Inflammatory macrophage (primary cell): ENCODE results near the gene ZNF628.
"Not testable (repeated sequence)": the region's sequence is repeated elsewhere in the genome, so short reads cannot be mapped to it uniquely, and the experiment has no call there.

Experiments used
- DNase-seq, 2 donors: peaks; one replicate each; pipeline ENCODE4 v3.0.0-alpha.2; 2020 to 2022
- total RNA-seq, 18 experiments: gene quantifications; one replicate each; lab custom pipeline; 2026; ENCODE audit warnings: mixed read lengths in 6 of 18, inconsistent platforms in 2 of 18; lab: John Stamatoyannopoulos, UW

ZNF628 gene
- total RNA-seq = 0.19 to 3.6 (median 2.1) reads per million in 18 experiments

DNA sequence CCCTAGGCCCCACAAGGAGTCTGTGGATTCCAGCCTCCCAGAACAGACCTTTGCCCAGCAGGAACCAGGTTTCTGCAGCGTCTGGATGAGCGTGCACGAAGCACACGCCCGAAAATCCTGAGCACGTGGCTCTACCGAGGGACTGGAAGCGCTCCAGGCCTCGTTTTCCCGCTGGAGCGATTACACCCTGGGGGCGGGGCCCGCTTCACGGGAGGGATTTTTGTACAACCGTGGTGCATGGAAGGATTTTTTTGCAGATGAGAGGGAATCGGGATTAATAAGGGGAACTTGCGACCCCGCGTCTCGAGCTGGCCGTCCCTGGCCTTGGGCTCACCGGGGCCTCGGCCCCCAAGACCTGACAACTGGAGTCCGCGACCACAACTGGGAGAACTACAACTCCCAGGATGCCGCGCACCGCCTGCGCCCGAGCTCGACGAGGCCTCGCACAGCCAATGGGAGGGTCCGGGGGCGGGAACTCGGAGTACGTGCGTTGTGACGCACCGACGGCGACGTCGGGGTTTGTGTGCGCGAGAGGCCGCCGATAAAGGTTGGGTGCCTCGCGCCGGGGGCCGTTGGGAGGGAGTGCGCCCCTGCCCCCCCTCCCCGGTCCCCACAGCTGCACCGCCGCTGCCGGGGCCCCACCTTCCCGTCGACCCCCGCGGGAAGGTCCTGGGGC is at the start of gene ZNF628:
Gene ZNF628 (plus strand): TSS at position 518 of the 676 bp plus-strand sequence. CDS start 3,294 bp downstream, outside the sequence.
- peak; percentile 98 to 99 for DNase-seq

DNA sequence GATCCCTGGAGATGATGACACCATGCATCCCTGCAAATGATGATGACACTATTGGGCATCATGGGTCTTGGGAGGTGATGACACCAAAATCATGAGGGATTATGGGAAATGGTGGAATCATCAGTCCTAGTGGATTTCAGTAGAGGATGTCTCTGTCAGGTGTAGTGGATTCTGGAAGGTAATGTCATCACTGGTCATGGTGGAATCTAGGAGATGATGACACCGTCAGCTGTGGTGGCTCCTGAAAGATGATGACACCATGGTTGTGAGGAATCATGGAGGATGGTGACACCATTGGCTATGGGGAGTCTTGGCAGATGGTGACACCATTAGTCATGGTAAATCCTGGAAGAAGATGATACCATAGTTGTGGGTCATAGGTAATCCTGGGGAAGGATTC is 45.2 kb upstream of the ZNF628 start:
- DNase-seq = no peak

DNA sequence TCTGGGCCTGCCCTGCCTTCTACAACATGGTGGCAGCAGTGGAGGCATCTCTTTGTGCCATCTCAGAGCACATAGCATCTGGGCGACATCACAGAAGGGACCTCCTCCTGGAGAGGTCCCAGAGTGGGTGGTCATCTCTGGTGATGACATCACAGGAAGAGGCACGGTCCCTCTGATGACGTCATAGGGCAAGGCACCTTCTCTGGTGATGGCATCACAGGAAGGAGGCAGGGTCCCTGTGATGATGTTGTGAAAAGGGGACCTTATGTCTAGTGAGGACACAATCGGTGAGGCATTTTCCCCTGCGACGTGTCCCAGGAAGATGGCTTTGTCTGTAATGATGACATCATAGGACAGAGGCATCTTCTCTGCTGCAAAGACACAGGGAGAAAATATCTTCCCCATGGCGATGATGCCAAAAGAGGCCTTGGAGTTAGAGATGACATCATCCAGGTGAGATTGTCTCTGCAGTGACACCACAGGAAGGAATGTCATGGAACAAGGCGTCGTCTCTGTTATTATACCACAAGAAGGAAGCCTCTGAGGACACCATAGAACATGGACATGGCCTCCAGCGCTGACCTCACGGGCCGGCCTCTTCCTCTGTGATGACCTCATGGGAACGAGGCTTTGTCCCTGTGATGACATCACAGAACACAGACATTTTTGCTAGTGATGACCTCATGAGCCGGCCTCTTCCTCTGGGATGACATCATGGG is 44.0 kb upstream of the ZNF628 start:
- DNase-seq = no peak

DNA sequence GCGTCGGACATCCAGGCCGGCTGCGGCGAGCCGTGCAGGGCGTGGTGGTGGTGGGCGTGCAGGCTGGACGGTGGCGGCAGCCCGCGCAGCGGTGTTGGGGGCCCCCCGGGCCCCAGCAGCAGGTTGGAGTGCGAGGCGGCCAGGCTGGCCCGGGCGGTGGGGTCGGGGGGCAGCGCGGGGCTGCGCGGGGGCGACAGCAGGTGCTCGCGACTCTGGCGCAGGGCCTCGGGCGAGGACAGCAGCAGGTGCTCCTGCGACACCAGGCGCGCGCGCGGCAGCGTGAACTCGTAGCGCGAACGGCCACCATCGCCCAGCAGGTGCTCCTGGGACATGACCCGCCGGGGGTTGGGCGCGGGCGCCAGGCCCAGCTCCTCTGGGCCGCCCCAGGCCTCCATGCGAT is 43.1 kb upstream of the ZNF628 start:
- no peak for DNase-seq

DNA sequence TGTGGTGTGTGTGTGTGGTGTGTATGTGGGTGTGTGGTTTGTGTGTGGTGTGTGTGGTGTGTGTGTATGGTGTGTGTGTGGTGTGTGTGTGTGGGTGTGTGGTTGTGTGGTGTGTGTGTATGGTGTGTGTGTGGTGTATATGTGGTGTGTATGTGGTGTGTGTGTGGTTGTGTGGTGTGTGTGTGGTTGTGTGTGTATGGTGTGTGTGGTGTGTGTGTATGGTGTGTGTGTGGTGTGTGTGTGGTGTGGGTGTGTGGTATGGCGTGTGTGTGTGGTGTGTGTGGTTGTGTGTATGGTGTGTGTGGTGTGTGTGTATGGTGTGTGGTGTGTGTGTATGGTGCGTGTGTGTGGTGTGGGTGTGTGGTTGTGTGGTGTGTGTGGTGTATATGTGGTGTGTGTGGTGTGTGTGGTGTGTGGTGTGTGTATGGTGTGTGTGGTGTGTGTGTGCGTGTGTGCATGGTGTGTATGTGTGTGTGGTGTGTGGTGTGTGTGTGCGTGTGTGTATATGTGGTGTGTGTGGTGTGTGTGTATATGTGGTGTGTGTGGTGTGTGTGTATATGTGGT is 42.0 kb upstream of the ZNF628 start:
- DNase-seq = no peak

DNA sequence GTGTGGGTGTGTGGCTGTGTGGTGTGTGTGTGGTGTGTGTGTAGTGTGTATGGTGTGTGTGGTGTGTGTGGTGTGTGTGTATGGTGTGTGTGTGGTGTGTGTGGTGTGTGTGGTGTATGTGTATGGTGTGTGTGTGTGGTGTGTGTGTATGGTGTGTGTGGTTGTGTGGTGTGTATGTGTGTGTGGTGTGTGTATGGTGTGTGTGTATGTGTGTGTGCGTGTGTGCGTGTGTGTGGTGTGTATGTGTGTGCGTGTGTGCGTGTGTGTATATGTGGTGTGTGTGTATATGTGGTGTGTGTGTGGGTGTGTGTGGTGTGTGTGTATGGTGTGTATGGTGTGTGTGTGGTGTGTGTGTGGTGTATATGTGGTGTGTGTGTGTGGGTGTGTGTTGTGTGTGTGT is 41.4 kb upstream of the ZNF628 start:
- DNase-seq = no peak

DNA sequence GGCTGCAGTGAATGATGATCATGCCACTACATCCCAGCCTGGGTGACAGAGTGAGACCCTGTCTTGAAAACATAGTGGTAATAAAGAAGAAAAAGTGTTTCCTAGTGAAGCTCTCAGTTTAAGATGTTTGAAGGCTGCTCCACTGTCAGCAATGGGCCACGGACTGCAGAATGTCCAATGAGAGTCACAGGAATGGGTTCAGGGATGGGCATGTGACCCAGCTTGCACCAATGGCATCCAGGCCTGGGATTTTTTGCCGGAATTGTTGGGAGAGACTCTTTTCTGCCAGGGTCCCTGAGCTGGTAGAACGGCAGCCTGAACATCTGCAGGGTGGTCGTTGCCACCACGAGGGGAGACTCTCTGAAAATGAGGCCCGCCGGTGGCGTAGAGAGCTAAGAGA is 39.6 kb upstream of the ZNF628 start:
- no peak for DNase-seq

DNA sequence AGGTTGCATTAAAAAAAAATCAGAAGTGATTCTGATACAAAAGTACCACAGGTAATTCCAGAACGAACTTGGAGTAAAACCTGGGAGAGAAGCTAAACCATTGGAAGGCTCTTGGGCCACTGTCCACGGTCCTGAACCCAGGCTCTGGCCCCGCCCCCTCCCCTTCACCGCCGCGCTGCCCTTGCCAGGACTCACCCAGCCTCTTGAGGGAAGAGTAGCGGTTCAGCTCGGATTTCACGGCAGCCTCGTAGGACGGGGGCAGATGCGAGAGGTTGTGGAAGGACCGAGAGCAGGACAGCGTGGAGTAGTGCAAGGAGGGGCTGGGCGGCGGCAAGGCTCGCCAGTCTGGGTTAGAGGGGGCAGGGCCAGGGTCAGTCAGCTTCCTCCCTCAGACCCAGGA is 39.0 kb upstream of the ZNF628 start:
- DNase-seq = peak; percentile 47

DNA sequence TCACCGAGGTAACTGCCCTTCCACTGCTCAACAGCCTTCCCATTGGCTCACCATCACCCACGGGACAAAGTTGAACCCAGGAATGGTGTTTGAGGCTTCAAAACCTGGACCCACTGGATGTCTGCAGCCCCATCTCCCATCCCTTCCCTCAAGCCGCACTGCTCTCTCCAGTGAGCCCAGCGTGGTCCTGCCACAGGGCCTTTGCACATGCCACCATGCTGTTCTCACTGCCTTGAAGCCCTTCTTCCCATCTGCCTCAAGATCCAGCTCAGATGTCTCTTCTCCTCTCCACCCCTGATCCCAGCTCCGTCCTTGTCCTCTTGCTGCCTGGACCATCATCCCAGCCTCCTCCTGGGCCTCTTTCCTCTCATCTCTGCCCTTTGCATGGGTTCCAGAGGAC is 37.4 kb upstream of the ZNF628 start:
- no peak for DNase-seq

DNA sequence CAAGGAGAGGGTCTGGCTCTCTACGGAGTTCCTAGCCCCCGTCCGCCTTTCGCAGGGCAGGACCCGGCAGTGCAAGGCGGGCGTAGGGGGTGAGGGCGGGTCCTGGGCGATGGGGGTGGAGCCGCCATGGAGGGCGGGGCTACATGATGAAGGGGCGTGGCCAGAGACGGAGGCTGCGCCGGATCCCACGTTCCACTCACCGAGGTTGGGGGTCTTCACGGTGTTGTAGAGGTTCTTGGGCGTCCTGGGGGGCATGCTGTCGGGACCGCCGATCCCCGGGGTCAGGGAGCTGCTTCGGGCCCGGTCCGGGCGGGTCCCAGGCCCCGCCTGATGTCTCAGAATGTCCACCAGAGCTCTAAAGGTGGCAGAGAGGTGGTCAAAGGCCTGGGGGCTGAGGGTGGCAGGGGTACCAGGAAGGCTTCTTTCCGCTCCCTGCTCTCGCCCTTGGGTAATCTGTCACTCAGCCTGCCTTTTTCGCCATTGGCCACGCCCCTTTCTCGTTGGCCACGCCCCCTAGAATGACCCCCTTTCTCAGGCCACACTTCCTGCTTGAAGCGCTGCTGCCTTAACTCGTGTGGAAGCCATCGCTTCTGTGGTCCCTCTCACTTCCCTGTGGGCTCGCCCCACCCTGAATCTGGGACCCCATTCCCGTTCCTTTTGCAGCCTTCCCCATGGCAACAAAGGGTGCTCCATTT is 35.9 kb upstream of the ZNF628 start:
- DNase-seq = no peak

DNA sequence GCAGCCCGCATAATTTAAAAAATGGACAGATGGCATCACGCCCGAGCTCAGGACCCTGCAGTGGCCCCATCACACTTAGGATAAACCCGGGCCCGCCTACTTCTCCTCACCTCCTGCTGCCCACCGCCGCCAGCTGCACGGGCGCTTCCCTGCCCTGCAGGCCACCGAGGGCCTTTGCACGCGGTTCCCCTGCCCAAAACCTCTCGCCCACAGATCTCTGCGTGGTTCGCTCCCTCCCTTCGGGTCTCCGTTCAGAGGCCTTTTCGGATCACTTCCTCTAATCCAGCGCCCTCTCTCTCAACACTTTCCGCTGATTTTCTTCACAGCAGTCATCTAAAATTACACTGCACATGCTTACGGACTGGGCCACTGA is 35.1 kb upstream of the ZNF628 start:
- DNase-seq = peak; percentile 51 to 53

DNA sequence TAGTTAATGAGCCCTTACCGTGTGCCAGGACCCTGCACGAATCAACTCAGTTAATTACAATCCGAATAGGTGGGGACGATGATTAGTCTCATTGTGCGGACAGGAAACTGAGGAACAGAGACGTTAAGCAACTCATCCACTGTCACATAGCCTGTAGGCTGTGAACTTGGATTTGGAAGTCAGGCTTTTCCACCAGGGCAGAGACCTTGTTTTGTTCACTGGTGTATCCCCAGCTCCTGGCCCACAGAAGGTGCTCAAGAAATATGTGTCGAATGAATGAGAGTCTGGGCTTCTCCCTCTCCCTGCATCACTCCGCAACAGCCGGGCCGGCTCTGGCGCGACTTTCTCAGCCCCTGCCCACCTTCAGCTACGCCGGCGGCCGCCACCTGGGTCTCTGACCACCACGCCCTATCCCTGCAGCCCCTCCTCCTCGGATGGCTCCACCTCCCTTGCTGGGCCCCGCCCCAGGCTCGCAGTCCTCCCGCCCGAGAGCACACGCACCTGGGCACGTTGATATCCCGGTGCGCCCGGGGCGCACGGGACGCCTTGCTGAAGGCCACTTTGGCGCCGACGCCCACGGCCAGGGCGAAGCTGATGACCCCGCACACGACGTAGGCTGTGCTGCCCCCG is 34.6 kb upstream of the ZNF628 start:
- DNase-seq = no peak

DNA sequence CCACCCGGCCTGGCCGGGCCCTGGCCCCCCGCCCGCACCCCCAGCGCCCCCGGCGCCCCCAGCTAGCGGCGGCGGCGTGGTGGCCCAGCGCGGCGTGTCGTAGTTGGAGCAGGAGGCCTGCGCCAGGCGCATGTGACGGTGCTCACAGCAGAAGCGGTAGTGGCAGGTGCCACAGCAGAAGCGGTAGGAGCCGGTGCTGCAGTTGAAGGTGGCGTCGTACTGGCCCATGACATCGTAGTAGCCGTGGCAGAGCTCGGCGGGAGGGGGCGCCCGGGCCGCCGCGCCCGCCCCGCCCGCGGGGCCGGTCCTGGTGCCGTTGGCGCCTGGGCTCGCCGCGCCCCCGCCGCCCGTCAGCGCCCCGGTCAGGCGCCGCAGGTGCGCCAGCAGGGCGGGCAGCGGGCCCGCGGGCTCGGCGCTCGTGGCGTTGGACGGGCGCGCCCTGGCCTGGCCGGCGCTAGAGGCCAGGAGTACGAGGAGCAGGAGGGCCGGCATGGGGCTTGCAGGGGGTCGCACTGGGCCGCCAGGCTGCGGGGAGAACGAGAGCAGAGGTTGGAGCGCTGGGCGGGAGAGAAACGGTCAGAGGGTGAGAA is 34.0 kb upstream of the ZNF628 start:
- no peak for DNase-seq

DNA sequence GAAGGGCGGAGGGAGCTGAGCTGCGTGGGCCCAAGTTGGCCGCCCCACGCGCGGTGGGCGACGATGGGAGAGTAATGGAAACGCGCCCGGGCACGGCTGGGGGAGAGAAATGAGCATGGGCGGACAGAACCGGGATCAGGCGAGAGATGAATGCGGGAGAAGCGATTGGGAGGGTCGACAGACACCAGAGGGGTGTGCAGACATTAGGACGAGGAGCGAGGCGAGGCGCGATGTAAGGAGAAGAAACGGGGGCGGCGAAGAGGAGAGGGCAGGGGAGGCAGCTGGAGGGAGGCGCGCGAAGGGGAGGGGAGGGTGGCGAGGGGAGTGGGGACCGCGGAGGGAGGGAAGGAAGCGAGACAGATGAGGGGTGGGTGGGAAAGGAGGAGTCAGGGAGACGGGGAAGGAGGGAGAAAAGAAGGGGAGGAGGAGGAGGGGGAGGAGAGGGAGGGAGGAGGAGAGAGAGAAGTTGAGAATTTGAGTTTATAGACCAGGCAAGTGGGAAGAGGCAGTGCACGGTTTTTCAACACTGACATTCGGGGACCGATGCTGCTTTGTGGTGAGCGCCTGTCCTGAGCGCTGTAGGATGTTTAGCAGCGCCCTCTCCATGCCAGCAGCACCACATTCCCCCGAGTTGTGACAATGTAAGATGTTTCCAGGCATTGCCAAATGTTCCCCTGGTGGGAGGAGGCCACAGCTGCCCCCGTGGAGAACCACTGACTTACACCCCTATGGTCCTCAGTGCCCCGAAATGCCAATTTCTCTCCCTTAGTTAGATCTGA is 33.2 kb upstream of the ZNF628 start, which contains the start of gene SHISA7:
Gene SHISA7 (minus strand): TSS at position 256 of the 779 bp plus-strand sequence. CDS start 437 bp downstream, outside the sequence.
- no peak for DNase-seq

DNA sequence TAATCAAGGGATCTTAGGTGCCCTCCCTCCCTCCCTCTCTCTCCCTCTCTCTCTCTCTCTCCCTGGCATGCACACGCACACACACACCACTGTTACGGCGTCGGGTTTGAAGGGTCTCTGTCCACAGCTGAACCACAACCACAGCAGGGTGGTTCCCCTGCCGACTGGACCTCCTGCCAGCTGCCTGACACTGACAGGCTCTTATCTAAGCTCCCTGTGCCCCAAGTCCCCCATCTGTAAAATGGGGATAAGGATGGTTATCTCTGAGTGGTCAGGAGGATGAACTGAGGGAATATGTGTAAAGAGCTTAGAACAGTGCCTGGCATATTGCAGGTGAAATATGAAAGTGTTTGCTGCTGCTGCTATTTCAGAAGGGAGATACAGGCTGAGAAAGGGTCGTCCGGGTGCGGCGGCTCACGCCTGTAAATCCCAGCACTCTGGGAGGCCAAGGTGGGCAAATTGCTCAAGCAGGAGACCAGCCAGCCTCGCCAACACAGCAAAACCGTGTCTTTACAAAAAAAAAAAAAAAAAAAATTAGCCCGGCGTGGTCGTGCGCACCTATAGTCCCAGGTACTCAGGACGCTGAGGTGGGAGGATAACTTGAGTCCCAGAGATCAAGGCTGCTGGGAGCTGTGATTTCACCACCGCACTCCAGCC is 32.5 kb upstream of the ZNF628 start:
- DNase-seq = no peak

DNA sequence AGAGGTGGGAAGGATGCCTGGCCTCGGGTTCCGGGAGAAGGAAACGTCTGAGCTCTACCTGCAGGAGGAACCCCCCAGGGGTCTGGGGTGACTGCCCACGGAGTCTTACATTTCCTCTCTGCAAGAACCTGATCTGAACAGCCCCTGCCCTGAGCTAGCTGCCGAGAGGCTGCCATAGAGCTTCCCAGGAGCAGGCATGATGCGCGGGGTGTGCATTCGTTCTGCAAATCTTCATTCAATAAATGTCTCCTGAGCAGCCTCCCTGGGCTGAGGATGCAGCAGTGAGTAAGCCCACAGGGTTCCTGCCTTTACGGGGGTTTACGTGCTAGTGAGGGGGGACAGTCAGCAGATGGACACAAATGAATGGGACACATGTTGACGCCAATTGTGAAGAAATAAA is 31.8 kb upstream of the ZNF628 start:
- DNase-seq = no peak

DNA sequence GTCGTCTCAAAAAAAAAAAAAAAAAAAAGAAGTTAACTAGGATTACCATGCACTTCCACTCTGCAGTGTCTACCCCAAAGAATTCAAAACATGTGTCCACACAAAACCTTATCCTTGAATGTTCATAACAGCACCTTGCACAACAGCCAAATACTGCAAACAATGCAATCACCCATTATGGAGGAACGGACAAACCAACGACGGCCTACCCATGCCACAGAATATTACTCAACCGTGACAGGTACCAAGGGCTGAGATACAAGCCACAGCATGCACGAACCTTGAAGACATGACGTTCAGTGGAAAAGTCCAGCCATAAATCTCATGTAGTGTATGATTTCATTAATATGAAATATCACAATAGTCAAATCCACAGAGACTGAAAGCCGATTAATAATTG is 30.4 kb upstream of the ZNF628 start:
- no peak for DNase-seq

DNA sequence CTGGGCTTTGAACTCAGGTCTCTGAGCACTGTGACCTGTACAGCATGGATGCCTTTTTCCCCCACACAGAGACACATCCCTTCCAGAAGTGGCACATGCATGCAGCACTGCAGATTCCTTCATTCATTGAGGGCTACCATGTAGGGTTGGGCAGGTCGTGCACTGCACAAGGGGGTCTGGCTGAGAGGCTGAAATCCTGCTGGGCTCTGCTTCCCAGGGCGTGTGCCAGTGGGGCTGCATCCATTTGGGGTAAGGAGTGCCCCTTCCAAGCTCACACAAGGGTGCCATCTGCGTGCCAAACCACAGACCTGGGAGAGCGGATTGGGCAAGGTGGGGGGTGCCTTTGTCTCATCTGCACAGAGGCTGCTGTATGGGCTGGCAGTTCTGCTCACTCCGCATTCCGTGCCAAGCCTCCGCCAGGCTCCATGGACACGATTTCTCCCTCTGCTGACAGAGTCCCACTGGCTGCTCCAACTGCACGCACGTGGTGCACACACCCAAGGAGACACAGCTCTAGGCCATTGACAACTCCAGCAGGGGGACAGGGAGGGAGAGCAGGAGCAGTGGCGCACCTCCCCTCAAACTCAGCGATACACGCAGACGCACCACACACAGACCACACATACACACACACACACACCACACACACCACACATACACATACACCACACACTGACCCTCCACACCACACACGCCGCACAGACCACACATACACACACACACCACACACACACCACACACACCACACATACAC is 28.8 kb upstream of the ZNF628 start:
- no peak for DNase-seq

DNA sequence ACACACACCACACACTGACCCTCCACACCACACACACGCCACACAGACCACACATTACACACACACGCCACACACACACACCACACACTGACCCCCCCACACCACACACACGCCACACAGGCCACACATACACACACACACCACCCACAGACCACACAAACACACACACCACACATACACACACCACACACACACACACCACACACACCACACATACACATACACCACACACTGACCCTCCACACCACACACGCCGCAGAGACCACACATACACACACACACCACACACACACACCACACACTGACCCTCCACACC is 28.3 kb upstream of the ZNF628 start:
- not testable (repeated sequence) for DNase-seq

DNA sequence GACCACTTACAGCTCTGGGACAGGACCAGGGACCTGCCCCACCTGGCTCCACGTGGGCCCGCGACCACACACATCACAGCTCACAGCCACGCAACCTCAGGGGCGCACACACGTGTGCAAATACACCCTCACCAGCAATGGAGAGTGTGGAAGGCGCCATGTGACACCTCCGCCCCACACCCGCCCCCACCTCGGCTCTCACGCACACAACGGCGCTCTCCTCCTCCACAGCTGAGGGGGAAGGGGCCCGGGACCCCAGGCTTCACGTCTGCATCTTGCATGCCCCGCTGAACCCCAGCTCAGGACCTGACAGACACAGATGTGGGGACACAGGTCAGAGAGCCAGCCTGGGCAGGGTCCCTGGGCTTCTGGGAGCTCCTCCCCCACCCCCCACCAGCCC is 26.9 kb upstream of the ZNF628 start:
- DNase-seq = no peak
